PC-9 (cell line): ENCODE results near the gene HTT. TPM values are rescaled to one million over a fixed set of nuclear protein-coding genes. Genes with fewer than 3 reads are reported as not detected.

Source experiments
- total RNA-seq: library from RNA; stranded (reverse); gene quantifications from 2 replicates; pipeline ENCODE4 v1.2.3, GENCODE V29; 2021

The HTT gene
- total RNA-seq, 1 experiment from 2014 or later: 81.7 TPM

Other genes with a start within 250 kb of the HTT start
- gene ADD1, start 230.8 kb upstream of the HTT start, total RNA-seq: 178 and 181 TPM in 2 replicates
- gene NOP14, start 111.3 kb upstream of the HTT start, total RNA-seq: 30.9 and 33.6 TPM in 2 replicates
- gene GRK4, start 111.1 kb upstream of the HTT start, total RNA-seq: 3.1 and 4.4 TPM in 2 replicates
- not detected in 2 replicates for gene HTT-AS, start 143 bp upstream of the HTT start, total RNA-seq
- gene MSANTD1, start 174.5 kb downstream of the HTT start, total RNA-seq: 3.1 and 3.4 TPM in 2 replicates
- 36.6 and 37.1 TPM in 2 replicates for gene RGS12, start 218.3 kb downstream of the HTT start, total RNA-seq